Mesothelial cell of epicardium (in vitro differentiated cells): ENCODE measurements around the gene ADIPOR2. TPM values are rescaled to one million over a fixed set of nuclear protein-coding genes. Genes with fewer than 3 reads are reported as not detected.

ENCODE experiments used
- DNase-seq, 2 experiments: peaks; one replicate each; pipeline ENCODE4 v3.0.0; 2021; ENCODE audit warnings: low spot score in 2 of 2; ENCODE audit not compliant: unreplicated experiment in 2 of 2
- H3K27ac Mint-ChIP-seq: 2 replicates; pipeline ENCODE4 v1.8.0; 2021; ENCODE audit warnings: mixed read lengths
- H3K27me3 Mint-ChIP-seq: 2 replicates; pipeline ENCODE4 v1.8.0; 2021; ENCODE audit warnings: low read depth, mixed read lengths
- H3K36me3 Mint-ChIP-seq: 2 replicates; pipeline ENCODE4 v1.8.0; 2021; ENCODE audit warnings: mixed read lengths
- H3K4me1 Mint-ChIP-seq: 2 replicates; pipeline ENCODE4 v1.8.0; 2021; ENCODE audit warnings: mixed read lengths
- H3K4me3 Mint-ChIP-seq: 2 replicates; pipeline ENCODE4 v1.8.0; 2021; ENCODE audit warnings: mild to moderate bottlenecking, moderate library complexity, mixed read lengths
- H3K9me3 Mint-ChIP-seq: 2 replicates; pipeline ENCODE4 v1.8.0; 2021; ENCODE audit warnings: mixed read lengths
- total RNA-seq: library from RNA; stranded (reverse); gene quantifications from 3 replicates; pipeline ENCODE4 v1.2.1, GENCODE V29; 2021
- TF ChIP-seq, protein P1 (sequence below): fragments of 200-600 bp; sonication (generic); IDR thresholded peaks from one replicate; pipeline ENCODE4 v1.5.0; 2021; ENCODE audit warnings: antibody characterized with exemption; ENCODE audit not compliant: unreplicated experiment

The ADIPOR2 gene
- total RNA-seq, 1 donor from 2014 or later = 77.2 TPM

DNA sequence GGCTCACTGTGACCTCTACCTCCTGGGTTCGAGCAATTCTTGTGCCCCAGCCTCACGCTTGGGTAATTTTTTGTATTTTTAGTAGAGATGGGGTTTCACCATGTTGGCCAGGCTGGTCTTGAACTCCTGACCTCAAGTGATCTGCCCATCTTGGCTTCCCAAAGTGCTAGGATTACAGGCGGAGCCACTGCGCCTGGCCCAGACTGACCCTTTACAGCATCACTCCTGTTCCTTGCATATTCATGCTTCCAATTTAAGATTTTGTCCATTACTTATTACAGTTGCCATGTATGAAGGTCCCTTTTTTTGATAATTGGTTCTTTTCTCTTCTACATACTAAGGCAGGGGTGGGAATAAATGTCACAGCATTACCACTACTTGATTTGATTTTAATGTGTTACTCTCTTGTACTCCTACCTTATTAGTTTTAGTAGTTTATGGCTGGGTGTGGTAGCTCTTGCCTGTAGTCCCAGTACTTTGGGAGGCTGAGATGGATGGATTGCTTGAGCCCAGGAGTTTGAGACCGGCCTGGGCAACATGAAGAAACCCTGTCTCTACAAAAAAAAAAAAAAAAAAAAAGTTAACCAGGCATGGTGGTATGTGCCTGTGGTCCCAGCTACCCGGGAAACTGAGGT, 46.9 kb downstream of the ADIPOR2 start:
- peak overlapping the region; percentile 90 for H3K27ac Mint-ChIP-seq
- DNase-seq = no peak
- H3K36me3 Mint-ChIP-seq = peaks cover 8% of the 10 kb centered on the region
- H3K9me3 Mint-ChIP-seq = no peaks in the 10 kb centered on the region
- H3K27me3 Mint-ChIP-seq = no peaks in the 10 kb centered on the region
- TF ChIP-seq, protein P1, sequence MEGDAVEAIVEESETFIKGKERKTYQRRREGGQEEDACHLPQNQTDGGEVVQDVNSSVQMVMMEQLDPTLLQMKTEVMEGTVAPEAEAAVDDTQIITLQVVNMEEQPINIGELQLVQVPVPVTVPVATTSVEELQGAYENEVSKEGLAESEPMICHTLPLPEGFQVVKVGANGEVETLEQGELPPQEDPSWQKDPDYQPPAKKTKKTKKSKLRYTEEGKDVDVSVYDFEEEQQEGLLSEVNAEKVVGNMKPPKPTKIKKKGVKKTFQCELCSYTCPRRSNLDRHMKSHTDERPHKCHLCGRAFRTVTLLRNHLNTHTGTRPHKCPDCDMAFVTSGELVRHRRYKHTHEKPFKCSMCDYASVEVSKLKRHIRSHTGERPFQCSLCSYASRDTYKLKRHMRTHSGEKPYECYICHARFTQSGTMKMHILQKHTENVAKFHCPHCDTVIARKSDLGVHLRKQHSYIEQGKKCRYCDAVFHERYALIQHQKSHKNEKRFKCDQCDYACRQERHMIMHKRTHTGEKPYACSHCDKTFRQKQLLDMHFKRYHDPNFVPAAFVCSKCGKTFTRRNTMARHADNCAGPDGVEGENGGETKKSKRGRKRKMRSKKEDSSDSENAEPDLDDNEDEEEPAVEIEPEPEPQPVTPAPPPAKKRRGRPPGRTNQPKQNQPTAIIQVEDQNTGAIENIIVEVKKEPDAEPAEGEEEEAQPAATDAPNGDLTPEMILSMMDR = no peak
- peaks cover 63% of the 10 kb centered on the region for H3K4me1 Mint-ChIP-seq
- H3K4me3 Mint-ChIP-seq = no peak overlapping the region

DNA sequence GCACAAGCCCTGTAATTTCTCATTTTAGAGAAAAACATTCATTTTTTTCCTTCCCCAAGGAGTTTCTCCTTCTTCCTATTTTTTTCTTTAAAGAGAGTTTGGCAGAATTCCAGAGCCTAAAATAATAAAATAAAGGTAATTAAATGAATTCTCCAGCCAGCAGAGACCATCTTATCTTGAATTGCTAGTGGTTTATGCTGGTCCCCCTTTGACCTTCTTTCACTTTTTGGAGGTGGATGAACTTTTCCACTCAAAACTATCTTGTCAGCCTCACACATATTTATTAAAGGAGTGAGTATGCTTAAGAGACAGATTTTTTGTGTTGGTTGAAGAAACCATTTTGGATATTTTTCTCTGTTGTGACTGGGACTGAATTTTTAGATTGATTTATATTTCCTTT, 47.6 kb downstream of the ADIPOR2 start:
- TF ChIP-seq, protein P1 = no peak
- peaks cover 8% of the 10 kb centered on the region for H3K36me3 Mint-ChIP-seq
- peaks cover 60% of the 10 kb centered on the region for H3K4me1 Mint-ChIP-seq
- H3K4me3 Mint-ChIP-seq = no peak overlapping the region
- no peaks in the 10 kb centered on the region for H3K9me3 Mint-ChIP-seq
- DNase-seq = no peak
- peak overlapping the region; percentile 90 for H3K27ac Mint-ChIP-seq
- no peaks in the 10 kb centered on the region for H3K27me3 Mint-ChIP-seq

DNA sequence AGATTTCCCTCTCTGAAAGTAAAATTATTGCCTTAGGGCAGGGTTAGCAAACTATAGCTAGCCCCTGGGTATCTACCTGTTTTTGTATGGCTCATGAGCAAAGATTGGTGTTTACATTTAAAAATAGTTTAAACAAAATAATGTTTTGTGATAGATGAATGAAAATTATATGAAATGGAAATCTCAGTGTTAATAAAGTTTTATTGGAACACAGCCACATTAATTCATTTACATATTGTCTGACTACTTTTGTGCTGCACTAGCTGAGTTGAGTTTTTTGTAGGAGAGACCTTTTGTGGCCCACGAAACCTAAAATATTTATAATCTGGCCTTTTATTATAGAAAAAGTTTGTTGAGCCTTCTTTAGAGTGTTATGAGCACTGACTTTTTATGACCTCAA, 48.5 kb downstream of the ADIPOR2 start:
- TF ChIP-seq, protein P1 = no peak
- DNase-seq = no peak
- Mint-ChIP-seq H3K27ac (peak overlapping the region; percentile 90), H3K4me3 (no peak overlapping the region), H3K9me3 (no peaks in the 10 kb centered on the region), H3K36me3 (peaks cover 8% of the 10 kb centered on the region), H3K27me3 (no peaks in the 10 kb centered on the region), H3K4me1 (peaks cover 60% of the 10 kb centered on the region)

DNA sequence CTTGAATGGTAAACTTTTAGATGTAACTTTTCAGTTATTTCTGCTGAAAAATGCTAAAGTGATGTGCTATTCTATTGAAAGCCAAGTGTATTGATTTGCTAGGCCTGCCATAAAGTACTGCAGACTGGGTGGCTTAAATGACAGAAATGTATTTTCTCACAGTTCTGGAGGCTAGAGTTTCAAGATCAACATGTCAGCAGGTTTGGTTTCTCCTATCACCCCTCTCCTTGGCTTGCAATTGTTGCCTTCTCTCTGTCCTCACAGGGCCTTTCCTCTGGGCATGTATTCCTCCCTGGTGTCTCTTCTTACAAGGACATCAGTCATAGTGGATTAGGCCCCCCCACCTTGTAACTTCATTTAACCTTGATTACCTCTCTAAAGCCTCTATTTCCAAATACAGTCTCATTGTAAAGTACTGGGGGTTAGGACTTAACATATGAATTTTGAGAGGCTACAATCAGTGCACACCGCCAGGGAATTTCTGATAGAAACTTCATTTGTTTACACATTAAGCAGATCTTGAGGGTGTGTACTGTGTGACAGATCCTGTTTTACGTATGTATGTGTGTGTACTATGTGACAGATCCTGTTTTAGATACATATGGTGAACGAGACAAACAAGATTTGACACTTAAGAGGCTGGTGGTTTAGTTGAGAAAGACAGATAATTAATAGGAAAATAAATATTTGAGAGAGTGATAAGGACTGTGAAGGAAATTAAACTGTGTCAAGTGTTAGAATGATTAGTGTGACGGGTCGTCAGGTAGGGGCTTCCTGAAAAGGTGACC, 49.5 kb downstream of the ADIPOR2 start:
- TF ChIP-seq, protein P1 = no peak
- Mint-ChIP-seq H3K36me3 (peaks cover 12% of the 10 kb centered on the region), H3K4me3 (no peak overlapping the region), H3K27me3 (no peaks in the 10 kb centered on the region), H3K27ac (peak overlapping the region; percentile 93), H3K9me3 (peaks cover 4% of the 10 kb centered on the region), H3K4me1 (peaks cover 60% of the 10 kb centered on the region)
- DNase-seq = no peak

DNA sequence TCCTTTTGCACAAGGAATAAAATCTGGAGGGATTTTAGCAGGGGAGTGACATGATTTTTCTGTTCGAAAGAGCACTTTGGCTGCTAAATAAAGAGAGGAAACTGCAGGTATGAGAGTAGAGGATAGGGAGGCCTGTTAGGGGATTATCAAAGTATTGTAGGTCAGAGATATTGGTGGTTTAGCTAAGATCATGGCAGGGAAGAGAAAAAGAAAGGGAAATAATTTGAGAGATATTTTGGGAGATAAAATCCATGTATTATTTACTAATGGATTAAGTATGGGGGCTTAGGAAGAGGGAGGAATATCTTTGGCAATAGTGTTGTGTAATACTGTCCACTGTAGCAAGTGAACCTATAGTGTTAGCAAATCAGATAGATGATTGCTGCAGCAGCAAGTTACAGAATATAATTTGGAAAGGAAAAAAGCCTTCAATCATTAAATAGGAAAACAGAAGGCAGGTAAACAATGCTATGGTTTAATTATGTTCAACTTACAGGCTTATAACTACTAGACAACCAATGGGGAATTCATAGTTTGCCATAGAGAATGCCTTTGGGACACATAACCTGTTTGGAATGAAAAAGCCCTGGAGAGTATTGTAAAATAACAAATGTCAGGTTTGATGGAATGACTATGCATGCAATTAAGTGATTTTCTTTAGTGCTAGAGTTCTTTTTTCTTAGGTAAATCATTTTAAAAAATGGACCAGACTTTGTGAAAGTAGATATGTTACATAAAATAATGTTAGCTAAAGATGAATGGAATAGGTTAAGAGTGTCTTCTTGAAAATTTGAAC, 50.5 kb downstream of the ADIPOR2 start:
- DNase-seq = no peak
- Mint-ChIP-seq H3K36me3 (peaks cover 15% of the 10 kb centered on the region), H3K27me3 (no peaks in the 10 kb centered on the region), H3K27ac (peak overlapping the region; percentile 93), H3K4me3 (no peak overlapping the region), H3K4me1 (peaks cover 60% of the 10 kb centered on the region), H3K9me3 (peaks cover 12% of the 10 kb centered on the region)
- TF ChIP-seq, protein P1 = no peak
